22Rv1 (cell line): Measurements from ENCODE around the gene QSOX2.

Experiments used
- H3K27ac ChIP-seq: fragments of 450-650 bp; 2 replicates; pipeline ENCODE4 v1.5.1; 2017
- ZFX ChIP-seq: fragments of 450-650 bp; IDR thresholded peaks from 2 replicates; pipeline ENCODE4 v1.6.1; 2017; ENCODE audit warnings: antibody characterized with exemption, borderline replicate concordance
- TF ChIP-seq, protein P1 (sequence below): fragments of 450-650 bp; IDR thresholded peaks from 2 replicates; pipeline ENCODE4 v1.5.1; 2017; ENCODE audit warnings: mild to moderate bottlenecking

QSOX2 gene

DNA sequence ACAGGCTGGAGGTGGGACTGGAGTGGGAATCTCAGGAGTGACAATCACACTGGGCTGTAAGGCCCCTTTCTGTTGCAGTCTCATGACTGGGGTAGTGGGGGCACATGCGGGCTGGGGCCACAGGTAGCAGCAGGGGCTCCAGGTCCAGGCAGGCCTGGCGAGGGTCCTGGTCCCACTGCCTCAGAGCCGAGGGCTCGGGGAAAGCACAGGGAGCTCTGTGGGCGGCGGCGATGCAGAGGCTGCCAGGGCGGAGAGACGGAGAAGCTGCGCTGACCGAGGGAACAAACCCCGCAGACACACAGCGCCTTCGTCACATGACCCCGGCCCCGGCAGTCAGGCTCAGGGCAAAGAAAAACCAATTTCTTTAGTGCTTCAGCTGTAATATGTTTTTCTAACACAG is 35.3 kb downstream of the QSOX2 start:
- H3K27ac ChIP-seq: no peak overlapping the region
- no peak for TF ChIP-seq ZFX
- TF ChIP-seq, protein P1, sequence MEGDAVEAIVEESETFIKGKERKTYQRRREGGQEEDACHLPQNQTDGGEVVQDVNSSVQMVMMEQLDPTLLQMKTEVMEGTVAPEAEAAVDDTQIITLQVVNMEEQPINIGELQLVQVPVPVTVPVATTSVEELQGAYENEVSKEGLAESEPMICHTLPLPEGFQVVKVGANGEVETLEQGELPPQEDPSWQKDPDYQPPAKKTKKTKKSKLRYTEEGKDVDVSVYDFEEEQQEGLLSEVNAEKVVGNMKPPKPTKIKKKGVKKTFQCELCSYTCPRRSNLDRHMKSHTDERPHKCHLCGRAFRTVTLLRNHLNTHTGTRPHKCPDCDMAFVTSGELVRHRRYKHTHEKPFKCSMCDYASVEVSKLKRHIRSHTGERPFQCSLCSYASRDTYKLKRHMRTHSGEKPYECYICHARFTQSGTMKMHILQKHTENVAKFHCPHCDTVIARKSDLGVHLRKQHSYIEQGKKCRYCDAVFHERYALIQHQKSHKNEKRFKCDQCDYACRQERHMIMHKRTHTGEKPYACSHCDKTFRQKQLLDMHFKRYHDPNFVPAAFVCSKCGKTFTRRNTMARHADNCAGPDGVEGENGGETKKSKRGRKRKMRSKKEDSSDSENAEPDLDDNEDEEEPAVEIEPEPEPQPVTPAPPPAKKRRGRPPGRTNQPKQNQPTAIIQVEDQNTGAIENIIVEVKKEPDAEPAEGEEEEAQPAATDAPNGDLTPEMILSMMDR: no peak

DNA sequence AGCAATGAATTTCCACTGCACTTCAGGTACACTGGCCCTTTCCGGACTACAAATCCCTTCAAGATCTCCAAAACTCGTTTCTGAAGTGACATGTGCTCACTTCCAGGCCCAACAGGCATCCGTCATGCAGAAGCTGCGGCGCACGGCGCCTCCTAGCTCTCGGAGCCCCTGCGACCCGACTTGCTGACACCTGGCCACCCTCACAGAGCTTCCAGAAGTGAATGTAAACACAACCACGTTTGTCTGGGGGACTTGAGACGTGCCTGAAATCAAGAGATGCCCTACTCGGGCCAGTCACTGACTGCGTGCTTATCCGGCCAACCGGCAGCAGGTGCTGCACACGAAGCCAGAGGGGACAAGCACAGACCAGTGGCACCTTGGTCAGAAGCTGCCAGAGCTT is 35.8 kb downstream of the QSOX2 start:
- TF ChIP-seq ZFX: no peak
- TF ChIP-seq, protein P1: no peak
- H3K27ac ChIP-seq: no peak overlapping the region

DNA sequence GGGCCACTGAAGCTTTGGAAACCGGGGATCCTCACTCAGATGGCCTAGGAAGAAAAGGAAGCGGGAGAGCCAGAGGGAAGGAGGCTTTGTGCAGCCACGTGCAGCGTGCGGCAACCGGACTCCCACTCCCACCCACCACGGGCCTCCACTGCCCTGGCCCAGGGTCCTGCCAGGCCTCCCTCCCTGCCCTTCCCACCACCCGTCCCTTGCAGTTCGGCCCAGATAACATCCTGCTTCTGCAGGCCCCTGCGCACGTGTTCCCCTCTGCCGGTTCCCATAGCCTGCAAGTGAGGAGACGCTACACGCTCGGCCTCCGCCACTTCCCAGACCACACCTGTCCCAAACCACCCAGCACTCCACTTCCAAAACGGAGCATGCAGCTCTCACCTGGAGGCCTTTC is 36.4 kb downstream of the QSOX2 start:
- H3K27ac ChIP-seq: no peak overlapping the region
- TF ChIP-seq, protein P1: no peak
- no peak for TF ChIP-seq ZFX

DNA sequence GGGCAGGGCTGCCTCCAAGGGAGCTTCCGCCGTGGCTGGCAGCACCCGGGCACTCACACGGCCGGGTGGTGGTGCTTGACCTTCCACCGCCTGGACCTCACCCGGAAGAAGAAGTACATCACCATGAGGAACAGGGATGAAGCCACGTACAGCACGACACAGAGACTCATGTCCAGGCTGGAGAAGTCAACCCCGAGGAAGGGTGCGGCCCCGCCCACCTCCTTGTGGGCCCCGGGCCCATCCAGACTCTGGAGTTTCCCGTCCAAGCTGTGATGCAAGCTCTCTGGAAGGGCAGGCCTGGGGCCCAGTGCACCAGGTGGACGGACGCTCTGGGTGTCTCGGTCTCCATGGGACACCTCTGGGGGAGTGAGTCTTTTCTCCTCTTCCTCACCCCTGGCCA is 36.9 kb downstream of the QSOX2 start:
- H3K27ac ChIP-seq: no peak overlapping the region

DNA sequence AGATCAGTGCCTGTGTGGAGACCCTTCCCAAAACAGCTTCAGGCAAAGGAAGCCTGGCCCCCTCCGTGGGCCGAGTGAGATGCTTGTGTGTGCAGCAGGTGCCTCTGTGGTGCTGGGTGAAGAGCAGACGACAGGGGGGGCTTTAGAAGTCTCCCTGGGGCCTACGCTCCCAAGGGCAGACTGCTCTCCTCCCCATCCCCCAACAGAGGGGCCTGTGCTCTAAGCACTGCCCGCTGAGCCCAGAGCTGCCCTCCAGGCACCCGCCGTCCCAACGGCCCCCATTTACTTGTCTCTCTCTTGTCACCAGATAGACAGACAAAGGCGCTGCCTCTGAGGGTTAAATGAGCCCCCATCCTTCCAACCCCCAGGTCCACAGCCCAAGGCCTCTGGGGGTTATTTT is 38.0 kb downstream of the QSOX2 start:
- H3K27ac ChIP-seq: no peak overlapping the region
- TF ChIP-seq, protein P1: no peak

More for the DNA sequence above, 36.9 kb downstream of the QSOX2 start:
- TF ChIP-seq ZFX: no peak
- TF ChIP-seq, protein P1: no peak

DNA sequence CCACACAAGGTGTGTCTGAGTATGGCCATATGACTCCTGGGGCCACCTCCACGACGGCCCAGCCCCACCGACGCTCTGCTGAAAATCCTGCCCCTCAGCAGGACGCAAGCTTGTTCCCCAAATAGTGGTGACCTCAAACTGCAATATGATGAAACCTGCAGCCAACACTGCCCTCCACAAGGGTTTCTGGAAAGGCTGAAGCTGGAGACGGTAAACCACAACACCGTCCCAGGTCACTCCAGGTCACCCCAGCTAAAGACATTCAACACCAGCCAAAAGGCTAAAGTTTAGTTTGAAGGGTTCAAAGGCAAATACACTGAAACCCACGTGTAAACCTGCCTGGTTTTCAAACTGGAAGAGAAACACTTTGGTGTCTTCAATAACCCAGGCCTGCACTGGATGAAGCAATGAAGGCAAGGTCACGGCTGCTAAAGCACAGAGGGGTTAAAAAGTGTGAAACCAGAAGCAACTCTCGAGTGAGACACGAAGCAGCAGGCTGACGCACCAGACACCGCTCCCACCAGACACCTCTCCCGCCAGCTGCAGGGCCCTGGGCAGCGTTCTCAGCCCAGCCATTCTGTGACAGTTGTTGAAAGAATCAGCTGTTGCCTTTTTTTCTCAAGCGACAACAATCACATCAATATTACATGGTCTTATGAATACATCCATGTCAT is 38.9 kb downstream of the QSOX2 start:
- TF ChIP-seq, protein P1: no peak
- no peak for TF ChIP-seq ZFX
- H3K27ac ChIP-seq: no peak overlapping the region

DNA sequence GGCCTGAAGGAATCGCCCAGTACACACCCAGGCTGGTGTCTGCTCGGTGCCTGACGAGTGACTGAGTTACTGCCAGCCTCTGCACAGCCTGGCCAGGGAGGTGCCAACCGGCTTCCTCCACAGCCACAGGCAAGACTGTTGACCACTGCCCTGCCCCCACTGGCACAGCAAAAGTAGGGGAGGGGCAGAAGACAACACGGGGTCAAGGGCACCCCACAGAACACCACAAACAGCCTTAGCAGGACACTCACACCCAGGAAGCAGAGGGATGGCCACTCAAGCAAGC is 40.0 kb downstream of the QSOX2 start:
- TF ChIP-seq ZFX: no peak
- TF ChIP-seq, protein P1: no peak
- no peak overlapping the region for H3K27ac ChIP-seq
